Stimulated activated CD4-positive, alpha-beta T cell treated with anti-CD3 and anti-CD28 coated beads, TNF-alpha, amount 100 ng/mL, for 1 hour (primary cell): ENCODE results near the gene IFFO2.

Experiments used
- DNase-seq, 3 donors: peaks; one replicate each; pipeline ENCODE4 v3.0.0-alpha.2; 2020; ENCODE audit warnings: low read depth in 3 of 3, low spot score in 1 of 3

IFFO2 gene

DNA sequence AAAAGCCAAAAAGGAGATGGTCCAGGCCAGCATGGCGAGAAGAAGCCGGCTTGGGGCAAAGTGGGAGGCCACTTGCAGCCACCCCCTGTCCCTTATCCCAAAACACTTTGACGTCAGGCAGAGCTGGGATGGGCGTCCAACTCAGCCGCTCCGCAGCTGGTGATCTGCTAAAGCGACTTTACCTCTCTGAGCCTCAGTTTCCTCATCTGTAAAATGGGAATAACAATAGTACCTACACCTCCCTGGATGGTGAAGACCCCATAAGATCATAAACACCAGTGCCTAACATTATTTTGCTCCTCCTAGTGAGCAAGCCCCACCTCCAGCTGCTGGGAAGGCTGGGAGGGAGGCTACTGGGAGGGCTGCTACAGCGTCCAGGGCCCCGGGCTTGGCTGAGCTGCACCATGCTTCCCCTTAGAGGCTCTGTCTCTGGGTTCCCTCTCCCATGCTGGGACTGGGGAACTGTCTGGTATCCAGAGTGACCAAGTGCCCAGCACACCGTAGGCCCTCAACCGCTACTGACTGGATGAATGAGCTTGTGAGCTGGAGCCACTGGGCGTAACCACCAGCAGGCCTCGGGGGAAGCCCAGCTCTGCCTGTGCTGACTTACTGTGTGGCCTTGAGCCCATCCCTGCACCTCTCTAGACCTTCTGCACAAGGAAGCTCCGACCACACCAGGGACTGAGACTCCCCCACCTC lies 18.3 kb downstream of the IFFO2 start:
- DNase-seq: no peak

DNA sequence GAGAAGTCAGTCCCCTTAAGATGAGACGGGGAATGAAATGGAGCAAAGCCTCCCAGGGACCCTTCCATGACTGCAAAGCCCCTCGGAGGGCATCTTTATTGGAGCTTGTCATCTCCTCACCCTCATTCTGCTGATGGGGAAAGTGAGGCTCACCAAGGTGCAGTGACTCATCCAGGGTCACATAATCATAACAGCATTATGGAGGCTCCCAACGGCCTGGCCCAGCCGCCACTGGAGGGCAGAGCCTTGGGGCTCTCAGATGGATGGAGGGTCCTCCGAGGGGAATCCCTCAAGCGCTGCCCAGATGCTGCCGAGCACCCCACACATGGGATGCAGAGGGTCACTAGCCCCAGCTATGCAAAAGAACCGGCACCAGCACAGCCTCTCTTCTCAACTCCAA lies 18.9 kb downstream of the IFFO2 start:
- DNase-seq: no peak

DNA sequence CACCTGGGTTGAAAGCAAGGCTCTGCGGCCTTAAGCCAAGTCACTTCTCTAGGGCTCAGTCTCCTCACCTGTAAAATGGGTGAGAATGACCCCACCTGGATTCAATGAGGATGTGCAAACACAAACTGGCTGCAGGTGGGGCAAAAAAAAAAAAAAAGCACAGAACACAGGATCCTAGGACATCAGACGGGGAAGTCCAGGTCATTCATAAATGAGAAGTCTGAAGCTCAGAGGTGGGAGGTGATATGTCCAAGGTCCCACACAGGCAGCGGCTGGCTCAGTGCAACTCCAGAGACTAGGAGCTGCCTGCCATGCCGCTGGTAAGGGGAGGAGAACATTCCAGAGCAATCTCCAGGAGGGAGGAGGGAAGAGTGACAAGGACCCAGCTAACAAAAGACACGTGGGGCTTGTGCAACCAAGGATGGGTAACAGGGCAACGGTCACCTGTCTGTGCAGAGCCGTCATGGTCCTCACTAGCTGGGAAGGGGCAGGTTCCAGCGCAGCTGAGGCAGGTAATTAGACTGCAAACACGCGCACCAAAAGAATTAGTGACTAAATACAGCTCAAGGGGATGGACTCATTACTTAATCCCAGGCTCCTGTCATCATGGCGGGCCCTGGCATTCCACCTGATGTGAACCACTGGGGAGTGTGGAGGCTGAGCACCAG lies 19.5 kb downstream of the IFFO2 start:
- DNase-seq: no peak

DNA sequence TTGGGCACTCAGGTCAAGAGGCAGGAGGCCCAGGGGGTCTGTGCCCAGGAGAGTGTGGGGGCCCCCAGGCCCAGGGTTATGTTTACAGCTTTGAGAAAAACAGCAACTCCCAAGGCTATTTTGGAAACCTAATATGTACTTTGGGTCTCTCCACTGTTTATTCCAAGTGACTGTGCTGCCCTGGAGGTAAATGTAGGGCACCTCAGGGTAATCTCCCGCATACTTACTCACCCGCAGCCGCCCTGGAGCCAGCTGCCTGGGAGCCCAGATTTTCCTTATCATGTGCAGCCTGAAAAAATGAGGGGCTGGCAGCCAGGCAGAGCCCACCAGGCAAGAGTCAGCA lies 20.0 kb downstream of the IFFO2 start:
- no peak for DNase-seq

DNA sequence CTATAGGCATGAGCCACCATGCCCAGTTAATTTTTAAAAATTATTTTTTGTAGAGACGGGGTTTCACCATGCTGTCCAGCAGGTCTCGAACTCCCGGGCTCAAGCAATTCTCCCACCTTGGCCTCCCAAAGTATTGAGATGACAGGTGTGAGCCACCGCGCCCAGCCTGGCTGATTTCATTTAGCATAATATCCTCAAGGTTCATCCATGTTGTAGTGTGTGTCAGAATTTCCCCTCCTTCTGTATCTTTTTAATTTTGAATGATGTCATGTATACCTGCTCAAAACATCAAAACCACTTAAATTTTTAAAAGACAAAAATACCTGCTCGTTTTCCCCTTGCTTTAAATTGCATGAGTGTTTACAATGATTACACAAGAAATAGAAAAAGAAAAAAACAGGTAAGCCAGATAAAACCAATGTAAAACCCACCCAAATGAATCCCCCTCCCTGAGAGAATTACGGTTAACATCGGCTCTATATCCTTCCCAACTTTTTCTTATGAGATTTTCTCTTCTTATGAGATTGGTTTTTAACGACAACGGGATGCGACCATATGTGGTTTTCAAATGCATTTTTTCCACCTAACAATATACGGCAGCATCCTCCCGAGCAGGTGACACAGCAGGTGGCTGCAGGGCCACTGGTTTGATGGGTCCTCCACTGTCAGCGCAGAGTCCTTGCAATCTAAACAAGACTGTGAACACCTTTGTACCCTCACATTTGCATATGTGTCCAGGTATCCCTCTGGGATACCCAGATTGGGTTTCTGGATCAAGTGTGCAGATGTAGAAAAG lies 22.1 kb downstream of the IFFO2 start:
- no peak for DNase-seq

DNA sequence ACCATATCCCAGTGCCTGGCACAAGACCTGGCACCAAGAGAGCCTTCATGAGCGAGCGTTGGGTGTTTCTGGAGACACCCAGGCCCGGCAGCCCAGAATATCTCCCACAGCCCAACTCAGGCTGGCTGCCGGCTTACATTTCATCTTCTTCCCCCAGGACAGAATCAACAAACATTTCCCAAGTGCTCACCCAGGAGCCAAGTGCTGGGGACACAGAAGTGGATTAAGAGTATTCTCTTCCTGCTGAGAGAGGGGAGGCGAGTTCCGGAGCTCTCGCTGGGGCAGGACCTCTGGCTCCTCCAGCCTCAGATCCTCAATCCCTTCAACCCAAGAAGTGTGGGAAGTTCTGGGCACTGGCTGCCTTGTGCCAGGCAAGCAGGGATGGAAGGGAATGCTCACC lies 23.6 kb downstream of the IFFO2 start:
- DNase-seq: no peak

DNA sequence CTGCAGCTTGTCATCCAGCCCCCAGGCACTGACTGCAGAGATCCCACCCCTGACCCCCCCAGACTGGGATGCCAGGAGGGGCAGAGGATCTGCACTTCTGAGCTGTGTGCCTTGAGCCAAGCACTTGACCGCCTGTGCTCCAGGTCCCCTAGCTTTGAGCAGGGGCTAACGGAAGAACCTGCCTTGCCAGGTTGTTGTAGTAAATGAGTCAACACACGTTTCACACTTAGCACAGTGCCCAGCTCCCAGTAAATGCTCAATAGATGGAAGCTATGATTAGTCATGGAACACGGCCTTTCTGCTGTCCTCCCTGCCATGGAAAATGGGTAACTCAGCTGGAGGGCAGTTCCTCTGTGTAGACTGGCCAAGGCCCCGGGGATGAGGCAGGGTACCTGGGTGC lies 24.1 kb downstream of the IFFO2 start:
- DNase-seq: no peak

DNA sequence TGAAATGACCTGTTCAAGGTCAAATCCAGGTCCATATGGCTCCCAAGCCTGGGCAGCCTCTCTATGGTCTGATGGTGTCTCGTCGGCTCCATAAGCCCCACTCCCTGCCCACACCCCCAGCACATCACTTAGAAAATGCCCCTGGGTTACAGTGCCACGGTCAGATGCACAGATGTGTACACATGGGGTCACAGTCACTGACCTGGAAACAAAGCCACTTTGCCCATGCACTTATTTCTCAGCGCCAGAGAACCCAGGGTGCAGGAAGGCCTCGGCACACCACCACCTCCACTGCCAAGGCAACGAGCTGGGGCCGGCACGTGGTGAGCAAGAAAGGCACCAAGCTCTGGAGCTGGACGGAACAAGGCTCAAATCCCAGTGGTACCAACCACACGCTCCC lies 24.7 kb downstream of the IFFO2 start:
- DNase-seq: no peak

DNA sequence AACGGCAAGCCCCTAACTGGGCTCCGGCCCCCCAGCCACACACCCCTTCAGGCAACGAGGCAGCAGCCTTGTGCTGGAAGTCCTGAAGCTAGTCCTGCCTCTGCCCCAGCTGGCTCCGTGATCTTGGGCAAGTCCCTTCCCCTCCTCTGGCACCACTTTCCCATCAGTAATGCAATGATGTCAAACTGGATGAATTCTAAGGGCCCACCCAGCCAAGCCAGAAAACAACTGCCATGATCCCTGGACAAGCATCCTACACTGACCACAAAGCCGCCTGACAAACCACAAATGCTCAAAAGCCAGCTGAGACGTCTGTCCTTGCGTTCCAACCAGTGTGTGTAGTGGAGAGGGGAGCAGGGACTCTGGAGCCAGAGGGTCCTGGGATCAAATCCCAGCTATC lies 26.8 kb downstream of the IFFO2 start:
- no peak for DNase-seq

DNA sequence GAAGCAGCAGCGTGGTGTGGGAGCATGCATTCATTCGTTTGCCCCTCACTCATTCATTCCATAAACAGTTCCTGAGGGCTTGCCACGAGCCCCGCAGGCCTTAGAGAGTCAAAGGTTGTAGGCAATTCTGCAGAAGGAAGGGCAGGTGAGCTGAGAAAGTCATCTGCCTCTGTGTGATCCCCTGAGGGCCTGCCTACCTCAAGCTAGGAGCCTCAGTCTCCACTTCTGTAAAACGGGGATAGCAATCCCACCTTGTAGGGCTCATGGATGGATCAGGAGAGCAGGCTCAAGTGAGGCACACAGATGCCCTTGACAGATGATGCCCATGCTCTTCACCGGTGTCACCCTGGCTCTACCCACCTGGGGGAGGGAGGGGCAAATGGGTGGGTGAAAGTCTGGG lies 27.5 kb downstream of the IFFO2 start:
- DNase-seq: no peak

DNA sequence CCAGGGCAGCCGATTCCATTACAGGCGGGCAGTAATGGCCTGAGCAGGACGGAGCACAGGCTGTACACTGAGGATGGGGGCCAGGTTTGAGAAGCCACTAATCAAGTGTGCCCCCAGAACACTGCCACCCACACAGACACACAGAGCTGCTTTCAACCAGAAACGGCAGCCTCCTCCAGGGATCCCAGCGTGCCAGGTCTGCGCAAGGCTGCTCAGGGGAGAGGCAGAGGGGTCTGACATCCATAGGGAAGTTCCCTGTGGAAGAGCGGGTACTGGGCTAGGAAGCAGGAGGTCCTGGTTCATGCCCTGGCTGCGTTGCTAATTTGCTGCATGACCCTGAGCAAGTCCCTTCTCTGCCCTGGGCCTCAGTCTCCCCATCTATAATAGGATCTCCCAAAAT lies 28.1 kb downstream of the IFFO2 start:
- no peak for DNase-seq

DNA sequence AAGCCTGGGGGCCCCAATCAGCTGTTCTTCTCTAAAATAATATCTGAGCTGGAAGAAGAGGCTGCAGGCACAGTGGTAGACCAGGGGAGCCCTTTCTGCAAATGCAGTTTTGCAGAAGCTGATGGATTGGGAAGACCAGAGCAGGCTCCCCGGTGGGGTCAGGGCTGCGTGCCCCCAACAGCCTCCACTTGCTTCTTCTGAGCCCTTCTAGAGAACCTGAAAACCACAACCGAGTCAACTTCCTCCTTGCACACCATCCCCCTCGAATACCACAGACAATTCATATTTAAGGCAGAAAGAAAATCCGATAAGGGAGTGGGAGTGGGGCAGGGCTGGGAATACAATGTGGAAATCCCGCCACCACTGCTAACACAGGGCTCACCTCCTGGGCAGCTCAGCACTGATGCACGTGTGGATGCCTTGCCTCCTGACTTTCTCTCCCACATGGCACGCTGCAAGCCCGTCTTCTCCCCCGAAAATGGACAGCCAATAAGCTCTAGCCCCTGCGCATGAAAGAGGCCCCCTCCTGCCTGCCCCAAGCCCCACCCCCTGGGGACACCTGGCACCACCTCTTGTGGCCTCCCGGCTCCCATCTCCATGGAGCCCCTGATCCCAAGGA lies 28.7 kb downstream of the IFFO2 start:
- no peak for DNase-seq

DNA sequence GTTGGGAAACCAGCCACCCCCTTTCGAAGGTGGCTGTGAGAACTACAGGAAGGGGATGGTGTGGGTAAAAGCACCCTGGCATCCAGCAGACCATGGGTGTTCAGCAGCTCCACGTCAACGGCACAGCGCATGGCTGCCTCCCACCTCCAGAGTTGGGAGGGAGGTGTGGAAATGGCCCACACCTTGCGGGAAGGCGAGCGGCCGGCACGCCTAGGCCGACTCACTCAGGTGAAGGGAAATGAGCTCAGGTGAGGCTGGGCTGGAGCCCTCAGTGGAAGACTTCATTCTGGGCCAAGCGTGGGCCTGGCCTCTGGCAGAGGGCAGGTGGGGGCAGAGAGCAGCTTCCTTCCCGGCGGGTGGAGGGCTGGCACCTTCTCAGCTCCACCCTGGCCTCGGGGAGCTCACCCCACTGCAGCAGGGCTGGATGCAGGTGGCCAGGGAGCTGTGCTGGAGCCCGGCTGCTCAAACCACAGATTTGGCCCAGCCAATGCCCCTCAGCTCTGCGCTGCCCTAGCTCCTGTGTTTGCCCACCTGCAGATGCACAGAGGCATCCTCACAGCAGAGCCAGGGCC lies 29.3 kb downstream of the IFFO2 start:
- no peak for DNase-seq

DNA sequence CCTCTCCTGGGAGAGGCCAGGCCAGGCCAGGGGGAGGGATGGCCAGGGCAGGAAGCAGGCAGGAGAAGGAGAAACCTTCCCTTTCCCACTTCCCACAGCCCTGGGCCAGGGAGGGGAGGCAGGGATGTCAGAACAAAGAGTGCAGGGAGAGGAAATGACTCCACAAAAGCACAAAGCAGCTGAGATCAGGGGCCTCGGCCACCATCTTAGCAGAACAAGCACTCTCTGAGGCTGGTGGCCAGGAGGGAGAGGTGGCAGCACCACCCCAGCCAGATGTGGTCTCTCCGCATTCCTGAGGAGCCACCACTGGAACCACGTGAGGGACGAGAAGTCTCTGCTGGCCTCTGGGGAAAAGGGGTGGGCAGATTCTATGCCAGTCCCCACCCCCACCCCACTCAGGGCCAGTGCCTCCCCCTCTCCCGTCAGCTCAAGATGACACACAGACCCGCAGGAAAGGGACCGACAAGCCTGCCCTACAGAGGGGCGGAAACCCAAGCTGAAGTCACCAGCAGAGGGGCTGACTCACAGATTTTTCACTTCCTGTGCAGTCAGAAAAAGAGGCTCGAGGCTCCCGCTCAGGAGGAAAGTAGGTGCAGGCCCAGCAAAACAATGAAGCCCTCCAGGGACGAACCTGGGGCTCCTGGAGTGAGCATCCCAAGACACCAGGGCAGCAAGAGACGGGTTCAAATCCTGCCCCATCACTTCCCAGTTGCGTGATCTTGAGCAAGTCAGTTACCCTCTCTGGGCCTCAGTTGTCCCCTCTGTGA lies 30.0 kb downstream of the IFFO2 start:
- peak; percentile 58 to 68 (median 66) for DNase-seq

DNA sequence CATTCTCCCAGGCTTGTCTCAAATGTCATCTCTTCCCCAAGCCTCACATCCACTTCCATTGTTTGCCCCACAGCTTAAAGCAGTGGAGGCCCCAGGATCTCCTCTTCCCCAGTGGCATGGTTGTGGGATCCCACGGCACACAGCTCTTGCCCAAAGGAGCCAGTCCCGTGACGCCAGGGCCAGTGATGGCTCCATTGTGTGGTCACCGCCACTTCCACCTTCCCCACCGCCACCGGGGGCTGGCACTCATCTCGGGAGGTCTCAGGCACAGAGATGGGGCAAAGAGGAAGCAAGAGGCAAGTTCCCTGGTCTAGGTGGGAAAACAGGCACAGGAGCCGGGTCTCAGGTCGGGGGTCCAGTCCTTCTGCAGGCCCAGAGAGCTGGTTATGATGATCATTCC lies 31.2 kb downstream of the IFFO2 start:
- no peak for DNase-seq

DNA sequence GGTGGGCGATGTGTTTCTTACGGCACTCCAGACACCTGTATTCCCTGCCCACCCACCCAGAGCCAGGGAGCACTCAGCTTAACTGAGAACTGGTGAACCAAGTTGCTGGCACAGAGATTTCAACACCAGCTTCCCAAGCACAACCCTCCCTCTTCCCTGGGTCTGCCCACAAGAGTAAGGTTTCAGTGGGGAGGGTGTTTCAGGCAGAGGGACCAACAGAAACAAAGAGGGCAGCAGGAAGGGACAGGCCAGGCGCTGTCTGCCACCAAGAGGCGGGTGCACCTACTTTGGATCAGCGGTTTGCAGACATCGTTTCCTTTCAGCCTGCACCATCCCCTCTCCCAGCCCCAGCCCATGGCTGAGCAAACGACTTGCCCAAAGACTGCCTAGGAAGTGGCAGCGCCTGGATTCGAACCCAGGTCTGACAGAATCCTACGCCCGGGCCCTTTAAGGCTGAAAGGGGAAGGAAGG lies 32.2 kb downstream of the IFFO2 start:
- no peak for DNase-seq

DNA sequence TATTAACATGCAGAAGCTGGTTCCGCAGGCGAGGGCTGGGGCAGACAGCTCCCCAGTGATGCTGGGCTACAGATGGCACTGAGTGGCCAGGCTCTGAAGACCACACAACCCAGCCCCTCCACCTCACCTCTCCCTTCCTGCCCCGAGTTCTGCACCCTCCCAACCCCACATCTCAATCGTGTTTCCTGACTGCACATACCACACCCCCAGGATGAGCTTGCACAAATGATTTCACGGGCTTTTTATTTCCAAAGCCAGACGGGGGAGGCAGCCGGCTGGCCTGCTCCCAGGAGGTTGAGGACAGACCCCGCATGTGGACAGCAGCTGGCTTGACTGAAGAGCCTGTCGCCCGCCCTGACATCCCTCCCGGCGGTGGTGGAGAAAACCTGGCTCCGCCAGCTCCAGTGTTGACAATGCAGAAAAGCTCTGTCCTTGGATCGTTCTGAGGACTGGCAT lies 32.7 kb downstream of the IFFO2 start:
- DNase-seq: no peak

DNA sequence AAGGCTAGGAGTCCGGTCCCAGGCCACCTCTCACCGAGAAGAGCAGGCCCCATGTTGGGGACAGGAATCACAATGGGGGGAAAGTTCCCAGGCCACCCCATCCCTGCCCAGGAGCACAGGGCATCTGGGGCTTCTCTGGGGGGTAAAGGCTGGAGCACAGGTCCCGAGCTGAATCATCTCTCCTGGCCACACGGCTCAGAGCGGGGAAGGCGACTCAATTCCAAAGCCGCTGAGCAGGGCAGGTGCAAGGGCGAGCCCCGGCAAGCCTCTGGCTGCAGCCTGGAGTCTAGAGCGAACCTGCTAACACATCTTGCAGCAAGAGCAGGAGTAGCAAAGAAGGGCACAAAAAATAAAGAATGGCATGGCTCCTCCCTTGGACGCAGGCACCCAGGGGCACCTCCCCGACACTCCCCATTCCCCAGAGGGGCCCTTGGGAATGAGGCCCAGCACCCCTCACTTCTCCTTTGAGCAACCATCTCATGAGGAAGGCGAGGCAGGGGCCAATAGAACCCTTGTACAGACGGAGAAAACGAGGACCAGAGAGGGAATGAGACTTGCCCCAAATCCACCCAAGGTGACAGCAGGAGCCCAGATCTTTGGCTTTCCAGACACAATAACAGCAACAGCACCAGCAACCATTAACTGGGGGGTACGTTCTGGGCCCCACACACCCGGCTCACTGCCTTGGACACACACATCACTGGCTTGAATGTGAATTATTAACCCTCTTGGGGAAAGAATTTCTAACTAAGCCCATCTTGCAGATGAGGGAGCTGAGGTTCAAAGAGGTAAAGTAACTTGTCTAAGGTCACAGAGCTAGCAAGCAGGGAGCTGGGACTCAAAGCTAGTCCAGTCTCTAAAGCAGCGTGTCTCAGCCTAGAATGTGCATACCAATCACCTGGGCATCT lies 33.4 kb downstream of the IFFO2 start:
- DNase-seq: no peak

DNA sequence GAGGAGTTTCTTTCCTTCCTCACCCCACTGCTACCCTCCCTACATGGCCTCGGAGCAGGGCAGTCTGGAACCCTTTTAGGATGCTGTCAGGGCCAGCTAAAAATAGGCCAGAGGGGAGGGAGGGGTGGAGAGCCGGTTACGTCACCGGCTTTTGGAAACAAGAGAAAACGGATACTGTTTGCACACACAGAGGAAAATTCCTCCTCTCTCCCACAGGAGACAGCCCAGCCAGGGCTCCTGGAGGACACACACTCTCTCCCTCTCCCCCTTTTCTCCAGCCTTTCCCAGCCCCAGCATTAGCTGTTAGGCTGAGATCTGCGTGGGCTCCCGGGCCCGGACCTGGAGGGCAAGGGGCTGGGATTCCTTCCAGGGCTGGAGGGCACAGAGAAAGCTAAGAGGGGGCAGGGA lies 34.2 kb downstream of the IFFO2 start:
- no peak for DNase-seq
